Erythroblast (primary cell): ENCODE data around the gene C10orf90.

Experiments
- GATA1 ChIP-seq: IDR thresholded peaks from 2 replicates; pipeline ENCODE4 v1.6.1; 2011; ENCODE audit warnings: low read depth, mild to moderate bottlenecking, control low read depth, low read length, moderate library complexity
- POLR2A ChIP-seq: IDR thresholded peaks from 2 replicates; pipeline ENCODE4 v1.6.1; 2011; ENCODE audit warnings: mild to moderate bottlenecking, low read length

GRCh38 chr10:126685756-126686155 lies 15.3 kb upstream of the C10orf90 start:
- TF ChIP-seq POLR2A (no peak), GATA1 (no peak)
